Measurements from ENCODE around the gene RNF166.

DNA sequence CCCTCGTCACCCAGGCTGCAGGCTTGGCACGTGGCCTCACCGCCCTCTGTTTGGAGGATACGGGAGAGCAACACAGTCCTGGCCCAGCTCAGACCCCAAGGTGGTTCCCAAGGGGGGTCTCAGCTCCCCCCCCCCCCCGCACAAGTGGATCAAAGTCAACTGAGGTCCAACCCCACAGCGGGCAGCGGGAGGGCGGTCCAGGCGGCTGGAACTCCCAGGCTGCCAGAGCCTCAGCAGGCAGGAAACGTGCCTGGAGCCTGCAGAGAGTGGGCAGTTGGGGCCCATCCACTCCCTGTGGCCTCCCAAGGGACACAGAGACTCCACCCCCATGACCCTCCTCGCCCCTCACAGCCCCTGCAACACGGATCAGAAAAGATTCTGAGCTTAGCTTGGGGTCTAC, 42.2 kb upstream of the RNF166 start:
- TF ChIP-seq POLR2A (IDR thresholded peaks at IDR 0.05) (no peak), POLR2AphosphoS5 (IDR thresholded peaks at IDR 0.05) (no peak)
- TF ChIP-seq, protein P1, sequence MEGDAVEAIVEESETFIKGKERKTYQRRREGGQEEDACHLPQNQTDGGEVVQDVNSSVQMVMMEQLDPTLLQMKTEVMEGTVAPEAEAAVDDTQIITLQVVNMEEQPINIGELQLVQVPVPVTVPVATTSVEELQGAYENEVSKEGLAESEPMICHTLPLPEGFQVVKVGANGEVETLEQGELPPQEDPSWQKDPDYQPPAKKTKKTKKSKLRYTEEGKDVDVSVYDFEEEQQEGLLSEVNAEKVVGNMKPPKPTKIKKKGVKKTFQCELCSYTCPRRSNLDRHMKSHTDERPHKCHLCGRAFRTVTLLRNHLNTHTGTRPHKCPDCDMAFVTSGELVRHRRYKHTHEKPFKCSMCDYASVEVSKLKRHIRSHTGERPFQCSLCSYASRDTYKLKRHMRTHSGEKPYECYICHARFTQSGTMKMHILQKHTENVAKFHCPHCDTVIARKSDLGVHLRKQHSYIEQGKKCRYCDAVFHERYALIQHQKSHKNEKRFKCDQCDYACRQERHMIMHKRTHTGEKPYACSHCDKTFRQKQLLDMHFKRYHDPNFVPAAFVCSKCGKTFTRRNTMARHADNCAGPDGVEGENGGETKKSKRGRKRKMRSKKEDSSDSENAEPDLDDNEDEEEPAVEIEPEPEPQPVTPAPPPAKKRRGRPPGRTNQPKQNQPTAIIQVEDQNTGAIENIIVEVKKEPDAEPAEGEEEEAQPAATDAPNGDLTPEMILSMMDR (IDR thresholded peaks at IDR 0.05): no peak

All from prostate gland (tissue), 2 donors.